GM12878 (cell line): ENCODE results near the gene PGLYRP4. TPM values are rescaled to one million over a fixed set of nuclear protein-coding genes. Genes with fewer than 3 reads are reported as not detected.

Experiments used
- ATAC-seq: fragments of 200-7000 bp; cut with Tn5 transposase; 3 replicates; pipeline ENCODE4 v1.9.1; 2020; ENCODE audit warnings: mild to moderate bottlenecking, moderate library complexity
- BruUV-seq: library from RNA; stranded (reverse); fragments of 400-500 nt; replicated peaks from 2 replicates; lab custom pipeline; 2021; lab: Mats Ljungman, UMichigan
- CTCF ChIA-PET: fragments of 300-600 bp; sonication (Branson Sonifier 250); formaldehyde crosslinking; extraction: SDS; loops from one replicate; lab custom pipeline; 2021; ENCODE audit warnings: inconsistent platforms; lab: Yijun Ruan, JAX
- POLR2A ChIA-PET: fragments of 350-600 bp; formaldehyde crosslinking; extraction: SDS; loops from one replicate; lab custom pipeline; 2021; ENCODE audit warnings: inconsistent platforms; lab: Charles Lee
- RAD21 ChIA-PET: fragments of 300-600 bp; sonication (Branson Sonifier 250); formaldehyde crosslinking; loops from one replicate; lab custom pipeline; 2023; ENCODE audit warnings: antibody characterized with exemption; ENCODE audit not compliant: unreplicated experiment; lab: Charles Lee
- SMC1A ChIA-PET: fragments of 300-600 bp; sonication (Branson Sonifier 250); formaldehyde crosslinking; loops from one replicate; lab custom pipeline; 2023; ENCODE audit not compliant: unreplicated experiment, uncharacterized antibody; lab: Charles Lee
- DNase-seq: peaks from one replicate; pipeline ENCODE4 v3.0.0-alpha.2; 2011; ENCODE audit warnings: low read depth, low spot score
- FAIRE-seq: peaks from 3 replicates; lab custom pipeline; 2011; peaks lifted over from hg19 to GRCh38; lab: Jason Lieb, UNC
- H2AFZ ChIP-seq: 2 replicates; pipeline ENCODE4 v1.6.0; 2011; ENCODE audit warnings: low read depth, low read length, control low read depth; ENCODE audit not compliant: control insufficient read depth
- H3K27ac ChIP-seq: 2 replicates; pipeline ENCODE4 v1.5.1; 2011; ENCODE audit warnings: control low read depth; ENCODE audit not compliant: control insufficient read depth, insufficient read depth
- H3K27me3 ChIP-seq, 2 experiments: replicated peaks in 1 of 2; 2 replicates each; pipeline versions ENCODE4 v1.6.0 to v1.6.1; 2011; ENCODE audit warnings: low read length in 1 of 2; ENCODE audit not compliant: control insufficient read depth in 2 of 2, insufficient read depth in 2 of 2
- H3K36me3 ChIP-seq, 2 experiments: 2 replicates each; pipeline ENCODE4 v1.5.1; 2011; ENCODE audit warnings: low read length in 1 of 2; ENCODE audit not compliant: control insufficient read depth in 2 of 2, insufficient read depth in 2 of 2
- H3K4me1 ChIP-seq: 2 replicates; pipeline ENCODE4 v1.6.1; 2011; ENCODE audit warnings: mild to moderate bottlenecking, low read length, moderate library complexity, mixed read lengths; ENCODE audit not compliant: control insufficient read depth, insufficient read depth
- H3K4me2 ChIP-seq: 2 replicates; pipeline ENCODE4 v1.6.0; 2011; ENCODE audit warnings: control low read depth; ENCODE audit not compliant: control insufficient read depth, insufficient read depth
- H3K4me3 ChIP-seq: fragments of 200-600 bp; sonication (generic); 2 replicates; pipeline ENCODE4 v1.5.1; 2016
- H3K79me2 ChIP-seq: 2 replicates; pipeline ENCODE4 v1.6.0; 2011; ENCODE audit warnings: low read length; ENCODE audit not compliant: control insufficient read depth, insufficient read depth
- H3K9ac ChIP-seq: 2 replicates; pipeline ENCODE4 v1.8.0; 2011; ENCODE audit warnings: low read length, control low read depth, mixed read lengths; ENCODE audit not compliant: control insufficient read depth, insufficient read depth
- H3K9me3 ChIP-seq: replicated peaks from 3 replicates; pipeline ENCODE4 v1.5.1; 2011; ENCODE audit warnings: mild to moderate bottlenecking, low read length; ENCODE audit not compliant: control insufficient read depth, insufficient read depth
- H4K20me1 ChIP-seq: 2 replicates; pipeline ENCODE4 v1.6.0; 2011; ENCODE audit not compliant: control insufficient read depth, insufficient read depth
- ATF7 ChIP-seq: fragments of 450-650 bp; IDR thresholded peaks from 2 replicates; pipeline ENCODE4 v1.6.1; 2016; ENCODE audit warnings: low read depth, mild to moderate bottlenecking
- CREB1 ChIP-seq: IDR thresholded peaks from 2 replicates; pipeline ENCODE4 v1.6.1; 2012; ENCODE audit warnings: low read depth, mild to moderate bottlenecking, inconsistent platforms
- CREM ChIP-seq: IDR thresholded peaks from 2 replicates; pipeline ENCODE4 v1.6.1; 2014; ENCODE audit warnings: antibody characterized with exemption, low read depth
- E2F4 ChIP-seq: IDR thresholded peaks from 2 replicates; pipeline ENCODE4 v1.6.1; 2012; ENCODE audit warnings: low read depth, low read length, improper control_type of control experiment
- GABPA ChIP-seq: IDR thresholded peaks from 2 replicates; pipeline ENCODE4 v1.6.1; 2014; ENCODE audit warnings: antibody characterized with exemption, low read depth, mild to moderate bottlenecking, inconsistent platforms
- HDAC6 ChIP-seq: fragments of 200-600 bp; sonication (generic); IDR thresholded peaks from one replicate; pipeline ENCODE4 v1.8.0; 2017; ENCODE audit warnings: antibody characterized with exemption; ENCODE audit not compliant: unreplicated experiment
- MXI1 ChIP-seq: fragments of 150-350 bp; IDR thresholded peaks from 2 replicates; pipeline ENCODE4 v1.6.1; 2011; ENCODE audit warnings: low read depth, mild to moderate bottlenecking, inconsistent platforms, low read length, improper control_type of control experiment
- NFYB ChIP-seq: IDR thresholded peaks from 2 replicates; pipeline ENCODE4 v1.6.1; 2011; ENCODE audit warnings: low read depth, mild to moderate bottlenecking, low read length, improper control_type of control experiment, moderate library complexity; ENCODE audit not compliant: insufficient read depth
- NR2F1 ChIP-seq: fragments of 450-650 bp; conservative IDR thresholded peaks from 2 replicates; pipeline ENCODE4 v1.6.1; 2017; ENCODE audit warnings: mild to moderate bottlenecking
- POLR2AphosphoS2 ChIP-seq: IDR thresholded peaks from 2 replicates; pipeline ENCODE4 v1.6.1; 2011; ENCODE audit warnings: low read depth, mild to moderate bottlenecking, low read length, improper control_type of control experiment, moderate library complexity
- SMAD5 ChIP-seq: IDR thresholded peaks from 2 replicates; pipeline ENCODE4 v1.6.1; 2016; ENCODE audit warnings: antibody characterized with exemption, low read depth
- TCF3 ChIP-seq: IDR thresholded peaks from 2 replicates; pipeline ENCODE4 v1.6.1; 2012; ENCODE audit warnings: low read depth, mild to moderate bottlenecking, low read length, borderline replicate concordance; ENCODE audit not compliant: insufficient read depth
- WGBS: methylation state at CpG from one replicate; pipeline ENCODE4 v1.1.6; 2016; ENCODE audit warnings: low lambda C conversion rate; ENCODE audit not compliant: insufficient replicate concordance, insufficient coverage; ENCODE audit errors: missing lambda C conversion rate; 5-methylcytosine and 5-hydroxymethylcytosine counted together
- in situ Hi-C: fragments of 300-500 bp; cut with MboI; formaldehyde crosslinking; loops from 9 replicates; pipeline ENCODE4 v1.14.3; 2018; ENCODE audit warnings: mixed read lengths
- intact Hi-C: fragments of 100-400 bp; cut with micrococcal nuclease; formaldehyde crosslinking; loops from one replicate; pipeline ENCODE4 v1.14.2; 2022; ENCODE audit not compliant: unreplicated experiment
- polyA plus RNA-seq, 11 experiments: library from polyadenylated mRNA; depleted of rRNA in 4 of 11; unstranded in 6 of 11; stranded (reverse) in 5 of 11; fragments of >200 nt; fragmentation: Nextera tagmentation in 4 of 11; fragmentation: Illumina TruSeq in 1 of 11; extraction: Ambion mirVana in 4 of 11; extraction: Trizol in 1 of 11; gene quantifications; 1 replicate in 1 of 11; 2 replicates in 10 of 11; pipeline versions ENCODE4 v1.2.1 to v1.2.3, GENCODE V29; 2011 to 2016; ENCODE audit warnings: inconsistent platforms in 2 of 11, missing spikeins in 2 of 11, low read depth in 1 of 11
- total RNA-seq, 4 experiments: library from RNA; depleted of rRNA in 3 of 4; stranded (reverse); fragments of >200 nt in 3 of 4; fragmentation: Illumina TruSeq in 1 of 4; extraction: Trizol in 1 of 4; gene quantifications; 2 replicates each; pipeline versions ENCODE4 v1.2.1 to v1.2.3, GENCODE V29; 2013 to 2021
- TF ChIP-seq, protein P1 (sequence below): IDR thresholded peaks from 2 replicates; pipeline ENCODE4 v1.6.1; 2012; ENCODE audit warnings: low read depth, low read length, improper control_type of control experiment
- TF ChIP-seq, protein P2 (sequence below): IDR thresholded peaks from 2 replicates; pipeline ENCODE4 v1.6.1; 2011; ENCODE audit warnings: low read depth, low read length, improper control_type of control experiment, borderline replicate concordance

PGLYRP4 gene
- total and polyA plus RNA-seq, 10 of the 15 experiments (the other 5 are each of a cell fraction or from before 2014, with no cell fraction given), result 0.22 to 3.0 (median 0.44) TPM

- no peak for FAIRE-seq
- DNase-seq, result no peak
- ChIA-PET RAD21 (interaction anchor here (0.9 to 4.0 kb wide), 10 partner anchors 9 to 390 kb away, joined by 3 to 26 read pairs (median 6); no protein-coding TSS in a partner anchor), SMC1A (interaction anchor here (1.1 to 4.9 kb wide), 5 partner anchors 11 to 219 kb away, joined by 3 to 27 read pairs (median 4); no protein-coding TSS in a partner anchor), CTCF (interaction anchor here (0.5 to 5.8 kb wide), 11 partner anchors 11 to 153 kb away, joined by 3 to 54 read pairs (median 6); partner anchors contain the start of genes PGLYRP3 and S100A9), POLR2A (interaction anchor here (1.3 kb wide), 1 partner anchor 107 kb away, joined by 4 read pairs; no protein-coding TSS in a partner anchor)
- H3K27ac ChIP-seq, result peak overlapping the region; percentile 86
- H3K4me1 ChIP-seq, result peaks cover 30% of the 10 kb centered on the region
- no peaks in the 10 kb centered on the region for H3K36me3 ChIP-seq
- peak overlapping the region; percentile 55; the same call in 1 of the 2 replicates for H3K4me3 ChIP-seq
- peaks cover 17% of the 10 kb centered on the region for H3K79me2 ChIP-seq
- no peak overlapping the region for H3K9ac ChIP-seq
- WGBS, result 42% methylated on average over 3 of the region's 3 CpGs
- no peaks in the 10 kb centered on the region for H3K27me3 ChIP-seq
- no TSS peak for BruUV-seq
- H2AFZ ChIP-seq, result no peak overlapping the region
- no peak for ATAC-seq
- H3K9me3 ChIP-seq, result no peaks in the 10 kb centered on the region
- TF ChIP-seq, protein P1, sequence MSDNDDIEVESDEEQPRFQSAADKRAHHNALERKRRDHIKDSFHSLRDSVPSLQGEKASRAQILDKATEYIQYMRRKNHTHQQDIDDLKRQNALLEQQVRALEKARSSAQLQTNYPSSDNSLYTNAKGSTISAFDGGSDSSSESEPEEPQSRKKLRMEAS, result no peak
- 0 out of 2 replicates have a peak, but pooled peaks have one; percentile 11 for TF ChIP-seq NR2F1
- in situ Hi-C loops (no loop called here), intact Hi-C loops (loop anchor here (5.0 kb wide), 1 partner anchor 80 kb away; no protein-coding TSS in a partner anchor)
- peak overlapping the region; percentile 77 for H3K4me2 ChIP-seq
- H4K20me1 ChIP-seq, result no peaks in the 10 kb centered on the region
Measured at GRCh38 chr1:153342178-153342577, 6.5 kb downstream of the PGLYRP4 start.

- no TSS peak for BruUV-seq
- no peaks in the 10 kb centered on the region for H4K20me1 ChIP-seq
- no peak overlapping the region; the same call in 1 of the 2 replicates for H3K9ac ChIP-seq
- H2AFZ ChIP-seq, result no peak overlapping the region
- whole genome bisulfite sequencing, result 50% methylated on average over 4 of the region's 4 CpGs
- peaks cover 17% of the 10 kb centered on the region for H3K79me2 ChIP-seq
- peak overlapping the region; percentile 55; the same call in 1 of the 2 replicates for H3K4me3 ChIP-seq
- intact Hi-C loops, result loop anchor here (5.0 kb wide), 1 partner anchor 79 kb away; no protein-coding TSS in a partner anchor
- in situ Hi-C loops, result no loop called here
- peak overlapping the region; percentile 86 for H3K27ac ChIP-seq
- FAIRE-seq (no peak), ATAC-seq (no peak), DNase-seq (no peak)
- POLR2A ChIA-PET, result no interaction called here
- H3K27me3 ChIP-seq, result no peaks in the 10 kb centered on the region
- SMC1A ChIA-PET, result interaction anchor here (1.5 to 4.9 kb wide), 3 partner anchors 12 to 205 kb away, joined by 3 to 27 read pairs (median 16); no protein-coding TSS in a partner anchor
- CTCF ChIA-PET, result interaction anchor here (0.8 to 5.8 kb wide), 10 partner anchors 8 to 154 kb away, joined by 3 to 54 read pairs (median 6); partner anchors contain the start of gene PGLYRP3
- peak overlapping the region; percentile 77 for H3K4me2 ChIP-seq
- peaks cover 30% of the 10 kb centered on the region for H3K4me1 ChIP-seq
- no peaks in the 10 kb centered on the region for H3K36me3 ChIP-seq
- no peaks in the 10 kb centered on the region for H3K9me3 ChIP-seq
- RAD21 ChIA-PET, result interaction anchor here (0.9 to 4.0 kb wide), 5 partner anchors 10 to 108 kb away, joined by 3 to 26 read pairs (median 14); no protein-coding TSS in a partner anchor
- no peak for TF ChIP-seq E2F4
- no peak for TF ChIP-seq CREM
- no peak for TF ChIP-seq ATF7
- TF ChIP-seq NFYB, result no peak
- TF ChIP-seq HDAC6, result no peak
- TF ChIP-seq, protein P2, sequence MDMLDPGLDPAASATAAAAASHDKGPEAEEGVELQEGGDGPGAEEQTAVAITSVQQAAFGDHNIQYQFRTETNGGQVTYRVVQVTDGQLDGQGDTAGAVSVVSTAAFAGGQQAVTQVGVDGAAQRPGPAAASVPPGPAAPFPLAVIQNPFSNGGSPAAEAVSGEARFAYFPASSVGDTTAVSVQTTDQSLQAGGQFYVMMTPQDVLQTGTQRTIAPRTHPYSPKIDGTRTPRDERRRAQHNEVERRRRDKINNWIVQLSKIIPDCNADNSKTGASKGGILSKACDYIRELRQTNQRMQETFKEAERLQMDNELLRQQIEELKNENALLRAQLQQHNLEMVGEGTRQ, result no peak
- no peak for TF ChIP-seq GABPA
- no peak for TF ChIP-seq SMAD5
- TF ChIP-seq CREB1, result no peak
- no peak for TF ChIP-seq POLR2AphosphoS2
- TF ChIP-seq MXI1, result no peak
- no peak for TF ChIP-seq TCF3
Measured at GRCh38 chr1:153341431-153341934, 7.2 kb downstream of the PGLYRP4 start.
